Central memory CD8-positive, alpha-beta T cell (primary cell): ENCODE measurements around the gene ABLIM3.

ENCODE experiments used
- ATAC-seq: fragments of 150-1000 bp; cut with Tn5 transposase; replicated peaks from 2 replicates; pipeline ENCODE4 v1.10.0; 2022; ENCODE audit warnings: mild to moderate bottlenecking, moderate FRiP score, moderate number of reproducible peaks; ENCODE audit not compliant: poor library complexity, severe bottlenecking; ENCODE audit errors: extremely low read depth
- DNase-seq, 2 donors: peaks; one replicate each; pipeline ENCODE4 v3.0.0; 2021; ENCODE audit warnings: low spot score in 2 of 2
- H3K27ac Mint-ChIP-seq: one replicate; pipeline ENCODE4 v1.8.0; 2022; ENCODE audit warnings: low read depth, mild to moderate bottlenecking, moderate library complexity, mixed read lengths
- H3K27me3 Mint-ChIP-seq: one replicate; pipeline ENCODE4 v1.8.0; 2022; ENCODE audit warnings: mixed read lengths
- H3K36me3 Mint-ChIP-seq: one replicate; pipeline ENCODE4 v1.8.0; 2022; ENCODE audit warnings: mild to moderate bottlenecking, moderate library complexity, mixed read lengths; ENCODE audit not compliant: insufficient read depth
- H3K4me1 Mint-ChIP-seq: one replicate; pipeline ENCODE4 v1.8.0; 2022; ENCODE audit warnings: mixed read lengths
- H3K4me3 Mint-ChIP-seq: one replicate; pipeline ENCODE4 v1.8.0; 2022; ENCODE audit warnings: mild to moderate bottlenecking, moderate library complexity, mixed read lengths
- H3K9me3 Mint-ChIP-seq: one replicate; pipeline ENCODE4 v1.8.0; 2022; ENCODE audit warnings: mixed read lengths

The ABLIM3 gene

GRCh38 chr5:149138182-149138923 lies 2.9 kb upstream of the ABLIM3 start:
- Mint-ChIP-seq H3K4me1 (no peaks in the 10 kb centered on the region), H3K36me3 (no peaks in the 10 kb centered on the region), H3K27ac (no peak overlapping the region), H3K27me3 (peaks cover 77% of the 10 kb centered on the region), H3K9me3 (no peaks in the 10 kb centered on the region), H3K4me3 (no peak overlapping the region)
- ATAC-seq (no peak), DNase-seq (no peak)

GRCh38 chr5:149140197-149141002 lies 893 bp upstream of the ABLIM3 start:
- DNase-seq, result no peak
- Mint-ChIP-seq H3K4me1 (no peaks in the 10 kb centered on the region), H3K27ac (no peak overlapping the region), H3K36me3 (no peaks in the 10 kb centered on the region), H3K4me3 (peak overlapping the region; percentile 38), H3K9me3 (no peaks in the 10 kb centered on the region), H3K27me3 (peaks cover 67% of the 10 kb centered on the region)
- no peak for ATAC-seq

DNA sequence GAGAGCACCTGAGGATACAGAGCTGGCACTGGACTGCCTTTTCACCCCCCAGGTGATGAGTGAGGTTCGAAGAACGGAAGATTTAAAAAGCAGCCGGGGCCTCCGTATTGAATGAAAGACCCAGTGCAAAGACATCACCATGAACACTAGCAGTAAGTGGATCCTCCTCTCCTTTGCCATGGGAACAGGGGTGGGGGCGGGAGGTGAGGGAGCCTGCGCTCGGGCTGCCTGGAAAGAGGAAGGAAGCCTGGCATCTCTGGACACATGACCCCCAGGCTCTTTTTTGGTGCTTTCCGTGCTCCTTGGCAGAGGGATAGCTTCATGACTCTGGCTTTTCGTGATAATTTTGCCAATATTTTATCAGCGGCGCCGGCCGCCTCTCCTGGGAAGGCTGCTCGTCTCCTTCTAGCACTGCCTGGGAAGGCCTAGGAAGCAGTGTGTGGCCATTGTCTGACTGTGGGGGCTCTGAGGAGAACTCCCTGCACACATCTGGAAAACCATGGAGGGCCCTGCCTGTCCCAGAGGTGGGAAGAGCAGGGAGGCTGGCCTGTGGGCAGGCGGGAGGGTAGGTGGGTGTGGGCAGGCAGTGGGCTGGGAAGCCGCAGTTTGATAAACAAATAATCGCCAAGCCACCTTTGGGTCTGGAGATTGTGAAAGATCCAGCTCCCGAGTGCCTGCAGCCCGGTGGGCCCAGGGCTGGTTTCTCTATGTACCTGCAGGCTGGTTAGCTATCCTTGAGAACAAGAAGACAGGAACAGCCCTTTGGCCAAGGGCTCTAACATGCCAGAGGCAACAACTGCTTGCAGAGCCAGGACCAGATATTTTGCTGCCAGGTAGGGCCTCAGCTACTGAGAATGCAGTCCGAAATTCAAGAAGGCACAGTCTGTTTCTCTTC lies 911 bp downstream of the ABLIM3 start:
- no peak overlapping the region for H3K27ac Mint-ChIP-seq
- peaks cover 51% of the 10 kb centered on the region for H3K27me3 Mint-ChIP-seq
- DNase-seq (no peak), ATAC-seq (no peak)
- H3K4me3 Mint-ChIP-seq, result no peak overlapping the region
- H3K9me3 Mint-ChIP-seq, result no peaks in the 10 kb centered on the region
- no peaks in the 10 kb centered on the region for H3K4me1 Mint-ChIP-seq
- no peaks in the 10 kb centered on the region for H3K36me3 Mint-ChIP-seq

DNA sequence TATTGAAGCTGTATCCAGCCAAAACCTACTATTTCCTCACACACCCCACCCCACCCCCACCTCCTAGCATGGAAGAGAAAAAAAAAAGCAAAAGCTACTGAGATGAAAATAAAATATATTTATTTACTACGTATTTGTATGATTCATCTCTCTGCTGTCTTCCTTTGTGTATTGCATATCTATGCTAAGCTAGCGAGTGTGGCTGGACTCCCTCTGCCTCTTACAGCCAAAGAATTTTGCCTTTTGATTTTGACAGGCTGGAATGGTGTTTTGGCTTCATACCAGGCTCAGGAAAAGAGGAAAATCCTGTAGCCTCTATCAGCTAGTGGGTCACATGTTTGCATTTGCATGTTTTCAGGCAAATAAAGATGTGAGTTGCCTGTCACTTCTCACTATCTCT lies 2.2 kb downstream of the ABLIM3 start:
- no peak for DNase-seq
- no peak for ATAC-seq
- H3K4me3 Mint-ChIP-seq, result no peak overlapping the region

GRCh38 chr5:149144637-149145036 lies 3.3 kb downstream of the ABLIM3 start:
- DNase-seq (no peak), ATAC-seq (no peak)
- peaks cover 40% of the 10 kb centered on the region for H3K27me3 Mint-ChIP-seq
- H3K9me3 Mint-ChIP-seq, result no peaks in the 10 kb centered on the region
- no peaks in the 10 kb centered on the region for H3K36me3 Mint-ChIP-seq
- H3K4me1 Mint-ChIP-seq, result no peaks in the 10 kb centered on the region
- no peak overlapping the region for H3K27ac Mint-ChIP-seq
- no peak overlapping the region for H3K4me3 Mint-ChIP-seq

More for the DNA sequence above, 2.2 kb downstream of the ABLIM3 start:
- no peaks in the 10 kb centered on the region for H3K36me3 Mint-ChIP-seq
- H3K27ac Mint-ChIP-seq, result no peak overlapping the region
- H3K27me3 Mint-ChIP-seq, result peaks cover 46% of the 10 kb centered on the region
- H3K4me1 Mint-ChIP-seq, result no peaks in the 10 kb centered on the region
- H3K9me3 Mint-ChIP-seq, result no peaks in the 10 kb centered on the region

DNA sequence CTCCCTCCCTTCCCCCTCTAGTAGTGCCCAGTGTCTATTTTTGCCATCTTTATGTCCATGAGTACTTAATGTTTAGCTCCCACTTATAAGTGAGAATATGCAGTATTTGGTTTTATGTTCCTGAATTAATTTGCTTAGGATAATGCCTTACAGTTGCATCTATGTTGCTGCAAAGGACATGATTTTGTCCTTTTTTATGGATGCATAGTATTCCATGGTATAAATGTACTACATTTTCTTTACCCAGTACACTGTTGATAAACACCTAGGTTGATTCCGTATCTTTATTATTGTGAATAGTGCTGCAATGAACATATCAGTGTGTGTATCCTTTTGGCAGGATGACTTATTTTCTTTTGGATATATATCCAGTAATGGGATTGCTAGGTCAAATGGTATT lies 3.8 kb downstream of the ABLIM3 start:
- no peaks in the 10 kb centered on the region for H3K4me1 Mint-ChIP-seq
- peaks cover 36% of the 10 kb centered on the region for H3K27me3 Mint-ChIP-seq
- no peak for ATAC-seq
- no peak for DNase-seq
- no peaks in the 10 kb centered on the region for H3K9me3 Mint-ChIP-seq
- H3K4me3 Mint-ChIP-seq, result no peak overlapping the region
- H3K36me3 Mint-ChIP-seq, result no peaks in the 10 kb centered on the region
- no peak overlapping the region for H3K27ac Mint-ChIP-seq

DNA sequence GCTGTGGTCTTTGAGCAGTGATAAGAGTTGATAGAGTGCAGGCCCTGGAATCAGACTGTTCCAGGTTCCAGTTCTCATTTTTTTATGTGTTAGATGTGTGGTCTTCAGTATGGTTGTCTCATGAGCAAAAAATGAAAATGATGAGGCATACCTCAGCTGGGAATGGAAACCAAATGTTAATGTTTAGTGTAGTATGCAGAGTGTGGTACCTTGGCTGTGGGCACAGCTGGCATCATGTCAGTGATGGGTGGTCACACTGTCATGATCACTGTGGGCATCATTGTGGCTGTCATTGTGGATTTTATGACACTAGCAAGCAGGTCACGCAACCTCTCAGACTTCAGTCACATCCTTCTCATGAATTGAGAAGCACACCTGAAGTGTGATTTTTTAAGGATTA lies 6.4 kb downstream of the ABLIM3 start:
- Mint-ChIP-seq H3K4me3 (no peak overlapping the region), H3K4me1 (no peaks in the 10 kb centered on the region), H3K36me3 (no peaks in the 10 kb centered on the region), H3K27ac (no peak overlapping the region), H3K9me3 (no peaks in the 10 kb centered on the region), H3K27me3 (peaks cover 22% of the 10 kb centered on the region)
- DNase-seq (no peak), ATAC-seq (no peak)

DNA sequence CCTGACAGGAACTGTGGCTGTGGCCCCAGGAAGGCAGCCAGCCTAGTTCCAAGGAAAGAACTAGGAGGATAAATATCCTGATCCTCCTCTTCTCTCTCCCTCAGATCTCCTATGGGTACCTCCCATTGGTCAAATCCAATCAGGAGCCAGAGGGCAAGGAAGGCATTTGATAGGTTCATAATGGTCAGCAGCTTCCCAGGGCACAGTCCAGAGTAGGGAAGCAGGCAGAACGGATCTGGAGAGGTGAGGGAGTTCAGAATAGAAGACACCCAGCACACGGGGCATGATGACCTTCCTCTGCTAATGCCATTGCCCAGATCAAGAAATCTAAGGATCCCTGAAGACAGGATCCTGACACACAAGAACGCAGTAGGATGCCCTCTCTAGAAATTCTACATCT lies 8.6 kb downstream of the ABLIM3 start:
- H3K36me3 Mint-ChIP-seq, result no peaks in the 10 kb centered on the region
- H3K27me3 Mint-ChIP-seq, result peaks cover 24% of the 10 kb centered on the region
- ATAC-seq (no peak), DNase-seq (no peak)
- H3K27ac Mint-ChIP-seq, result no peak overlapping the region
- no peak overlapping the region for H3K4me3 Mint-ChIP-seq
- H3K9me3 Mint-ChIP-seq, result no peaks in the 10 kb centered on the region
- no peaks in the 10 kb centered on the region for H3K4me1 Mint-ChIP-seq

DNA sequence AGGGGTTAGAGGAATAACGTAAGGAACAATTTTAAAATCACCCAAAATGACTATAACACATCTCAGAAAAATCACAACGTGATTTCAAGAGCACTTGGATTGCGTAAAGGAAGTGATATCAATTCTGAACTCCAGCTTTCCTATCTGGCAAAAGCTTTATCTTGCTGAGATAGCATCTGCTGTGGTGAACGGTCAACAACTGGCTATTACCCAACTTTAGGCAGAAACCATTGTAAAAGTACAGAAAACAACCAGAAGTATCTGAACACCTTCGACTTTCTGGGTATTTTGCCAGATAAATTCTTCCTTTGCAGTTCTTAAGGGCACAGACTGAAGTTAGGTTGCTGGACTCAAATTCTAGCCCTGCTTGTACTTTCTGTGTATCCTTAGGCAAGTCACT lies 9.2 kb downstream of the ABLIM3 start:
- ATAC-seq (no peak), DNase-seq (no peak)
- peaks cover 27% of the 10 kb centered on the region for H3K27me3 Mint-ChIP-seq
- H3K36me3 Mint-ChIP-seq, result no peaks in the 10 kb centered on the region
- no peak overlapping the region for H3K4me3 Mint-ChIP-seq
- H3K9me3 Mint-ChIP-seq, result no peaks in the 10 kb centered on the region
- no peaks in the 10 kb centered on the region for H3K4me1 Mint-ChIP-seq
- H3K27ac Mint-ChIP-seq, result no peak overlapping the region

GRCh38 chr5:149151717-149152116 lies 10.4 kb downstream of the ABLIM3 start:
- H3K27me3 Mint-ChIP-seq, result peaks cover 34% of the 10 kb centered on the region
- no peaks in the 10 kb centered on the region for H3K4me1 Mint-ChIP-seq
- DNase-seq, result no peak
- no peak for ATAC-seq
- H3K36me3 Mint-ChIP-seq, result no peaks in the 10 kb centered on the region
- H3K4me3 Mint-ChIP-seq, result no peak overlapping the region
- no peak overlapping the region for H3K27ac Mint-ChIP-seq
- H3K9me3 Mint-ChIP-seq, result no peaks in the 10 kb centered on the region

DNA sequence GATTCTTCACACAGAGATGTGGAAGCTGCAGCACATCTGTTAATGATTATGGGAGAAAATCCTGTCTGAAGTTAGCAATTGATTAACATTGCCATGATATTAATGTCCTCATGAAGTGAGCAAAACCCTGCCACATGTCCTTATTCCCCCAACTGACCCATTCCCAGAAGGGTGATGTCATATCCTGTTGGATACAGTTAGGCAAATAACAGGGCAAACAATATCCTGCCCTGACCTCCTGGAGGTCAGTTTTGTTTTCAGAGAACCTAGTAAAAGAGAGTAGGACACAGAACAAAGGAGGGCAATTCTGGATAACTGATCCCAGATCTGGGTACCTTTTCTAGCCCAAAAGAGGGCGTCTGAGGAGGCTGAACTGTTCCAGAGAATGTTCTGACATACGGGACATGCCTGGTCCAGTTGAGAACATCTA lies 11.0 kb downstream of the ABLIM3 start:
- Mint-ChIP-seq H3K9me3 (no peaks in the 10 kb centered on the region), H3K27ac (no peak overlapping the region), H3K27me3 (peaks cover 34% of the 10 kb centered on the region), H3K4me1 (no peaks in the 10 kb centered on the region), H3K4me3 (no peak overlapping the region), H3K36me3 (no peaks in the 10 kb centered on the region)
- ATAC-seq, result no peak
- DNase-seq, result no peak

DNA sequence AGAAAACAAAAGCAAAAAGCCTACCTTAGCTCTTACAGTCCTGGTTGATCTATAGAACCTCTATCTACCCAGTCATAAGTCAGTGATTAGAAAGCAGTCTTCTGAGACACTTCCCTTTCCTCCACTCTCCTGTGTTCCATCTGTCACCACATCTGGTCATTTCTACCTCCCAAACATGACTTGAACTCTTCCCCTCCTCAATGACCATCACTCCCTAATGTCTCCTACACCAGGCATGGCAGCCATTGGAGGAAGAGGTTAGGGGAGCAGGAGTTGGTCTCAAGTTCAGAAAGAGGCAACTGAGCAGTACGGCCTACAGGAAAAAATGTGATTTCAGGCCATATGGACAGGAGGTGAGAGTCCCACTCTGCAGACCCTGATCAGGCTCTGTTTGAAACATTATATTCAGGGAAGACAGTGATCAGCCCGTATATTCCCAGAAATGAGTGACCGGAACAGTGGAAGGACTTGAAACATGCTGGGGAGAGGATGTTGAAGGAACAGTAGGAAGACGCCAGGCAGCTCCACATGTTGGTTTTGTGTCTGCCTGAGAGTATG lies 12.0 kb downstream of the ABLIM3 start:
- no peaks in the 10 kb centered on the region for H3K4me1 Mint-ChIP-seq
- no peak for DNase-seq
- ATAC-seq, result no peak

More for the DNA sequence above, 12.0 kb downstream of the ABLIM3 start:
- Mint-ChIP-seq H3K27me3 (peaks cover 34% of the 10 kb centered on the region), H3K36me3 (no peaks in the 10 kb centered on the region), H3K27ac (no peak overlapping the region), H3K9me3 (no peaks in the 10 kb centered on the region), H3K4me3 (no peak overlapping the region)
